ENCODE measurements around the gene CYSRT1.

CYSRT1 gene

GRCh38 chr9:137223078-137223970 is 1.6 kb upstream of the CYSRT1 start:
- Histone ChIP-seq H3K36me3 (ENCODE audit: insufficient read depth, low read length) (no peaks in the 10 kb centered on the region), H3K9ac (ENCODE audit: low read depth, low read length) (peak overlapping the region; percentile 99), H3K9me3 (replicated peaks; ENCODE audit: low read length) (no peaks in the 10 kb centered on the region), H3K4me1 (ENCODE audit: control insufficient read depth, insufficient read depth, low read length) (peaks cover 50% of the 10 kb centered on the region), H3K27me3 (ENCODE audit: control insufficient read depth, insufficient read depth, low read length) (no peaks in the 10 kb centered on the region), H3K4me2 (ENCODE audit: low read length) (peak overlapping the region; percentile 98), H3K4me3 (ENCODE audit: low read length) (peak overlapping the region; percentile 96)

GRCh38 chr9:137225699-137226331 is 841 bp downstream of the CYSRT1 start:
- Histone ChIP-seq H3K4me1 (ENCODE audit: control insufficient read depth, insufficient read depth, low read length) (peaks cover 42% of the 10 kb centered on the region), H3K4me3 (ENCODE audit: low read length) (no peak overlapping the region)

GRCh38 chr9:137226338-137227053 is 1.5 kb downstream of the CYSRT1 start:
- H3K27me3 ChIP-seq (ENCODE audit: control insufficient read depth, insufficient read depth, low read length): no peaks in the 10 kb centered on the region
- H3K9ac ChIP-seq (ENCODE audit: low read depth, low read length): peak overlapping the region; percentile 26
- H3K36me3 ChIP-seq (ENCODE audit: insufficient read depth, low read length): no peaks in the 10 kb centered on the region
- no peaks in the 10 kb centered on the region for H3K9me3 ChIP-seq (replicated peaks; ENCODE audit: low read length)
- H3K4me3 ChIP-seq (ENCODE audit: low read length): no peak overlapping the region
- H3K4me1 ChIP-seq (ENCODE audit: control insufficient read depth, insufficient read depth, low read length): peaks cover 42% of the 10 kb centered on the region
- peak overlapping the region; percentile 35 for H3K4me2 ChIP-seq (ENCODE audit: low read length)

More at GRCh38 chr9:137225699-137226331, 841 bp downstream of the CYSRT1 start:
- H3K27me3 ChIP-seq (ENCODE audit: control insufficient read depth, insufficient read depth, low read length): no peaks in the 10 kb centered on the region
- no peaks in the 10 kb centered on the region for H3K36me3 ChIP-seq (ENCODE audit: insufficient read depth, low read length)
- no peak overlapping the region for H3K9ac ChIP-seq (ENCODE audit: low read depth, low read length)
- H3K9me3 ChIP-seq (replicated peaks; ENCODE audit: low read length): no peaks in the 10 kb centered on the region
- no peak overlapping the region for H3K4me2 ChIP-seq (ENCODE audit: low read length)

GRCh38 chr9:137227054-137227852 is 2.3 kb downstream of the CYSRT1 start, which contains the start of gene RNF224:
Gene RNF224 (plus strand): TSS chr9:137227502. CDS start chr9:137228336, 834 bp downstream.
- peak within 1 kb of the TSS; percentile 35 for H3K4me2 ChIP-seq (ENCODE audit: low read length)
- H3K9me3 ChIP-seq (replicated peaks; ENCODE audit: low read length): no peaks in the 10 kb centered on the region
- no peaks in the 10 kb centered on the region for H3K27me3 ChIP-seq (ENCODE audit: control insufficient read depth, insufficient read depth, low read length)
- H3K9ac ChIP-seq (ENCODE audit: low read depth, low read length): peak within 1 kb of the TSS; percentile 26
- peaks cover 42% of the 10 kb centered on the region for H3K4me1 ChIP-seq (ENCODE audit: control insufficient read depth, insufficient read depth, low read length)
- H3K36me3 ChIP-seq (ENCODE audit: insufficient read depth, low read length): no peaks in the 10 kb centered on the region
- H3K4me3 ChIP-seq (ENCODE audit: low read length): no peak within 1 kb of the TSS

- Histone ChIP-seq H3K9me3 (replicated peaks; ENCODE audit: low read length) (no peaks in the 10 kb centered on the region), H3K27me3 (ENCODE audit: control insufficient read depth, insufficient read depth, low read length) (no peaks in the 10 kb centered on the region), H3K9ac (ENCODE audit: low read depth, low read length) (no peak overlapping the region), H3K36me3 (ENCODE audit: insufficient read depth, low read length) (no peaks in the 10 kb centered on the region), H3K4me3 (ENCODE audit: low read length) (no peak overlapping the region), H3K4me2 (ENCODE audit: low read length) (no peak overlapping the region), H3K4me1 (ENCODE audit: control insufficient read depth, insufficient read depth, low read length) (peaks cover 39% of the 10 kb centered on the region)
Observed at GRCh38 chr9:137227853-137228505, 3.0 kb downstream of the CYSRT1 start.

- Histone ChIP-seq H3K27me3 (ENCODE audit: control insufficient read depth, insufficient read depth, low read length) (no peaks in the 10 kb centered on the region), H3K4me3 (ENCODE audit: low read length) (no peak overlapping the region), H3K9me3 (replicated peaks; ENCODE audit: low read length) (no peaks in the 10 kb centered on the region), H3K36me3 (ENCODE audit: insufficient read depth, low read length) (no peaks in the 10 kb centered on the region), H3K4me1 (ENCODE audit: control insufficient read depth, insufficient read depth, low read length) (peaks cover 37% of the 10 kb centered on the region), H3K9ac (ENCODE audit: low read depth, low read length) (no peak overlapping the region), H3K4me2 (ENCODE audit: low read length) (no peak overlapping the region)
Observed at GRCh38 chr9:137228506-137228967, 3.6 kb downstream of the CYSRT1 start.

- Histone ChIP-seq H3K27me3 (ENCODE audit: control insufficient read depth, insufficient read depth, low read length) (no peaks in the 10 kb centered on the region), H3K36me3 (ENCODE audit: insufficient read depth, low read length) (no peaks in the 10 kb centered on the region), H3K9ac (ENCODE audit: low read depth, low read length) (no peak overlapping the region), H3K9me3 (replicated peaks; ENCODE audit: low read length) (no peaks in the 10 kb centered on the region), H3K4me3 (ENCODE audit: low read length) (no peak overlapping the region), H3K4me1 (ENCODE audit: control insufficient read depth, insufficient read depth, low read length) (peaks cover 32% of the 10 kb centered on the region), H3K4me2 (ENCODE audit: low read length) (no peak overlapping the region)
Observed at GRCh38 chr9:137228968-137229896, 4.3 kb downstream of the CYSRT1 start.

GRCh38 chr9:137229903-137230704 is 5.1 kb downstream of the CYSRT1 start:
- H3K4me2 ChIP-seq (ENCODE audit: low read length): no peak overlapping the region
- H3K4me3 ChIP-seq (ENCODE audit: low read length): no peak overlapping the region
- H3K27me3 ChIP-seq (ENCODE audit: control insufficient read depth, insufficient read depth, low read length): no peaks in the 10 kb centered on the region
- H3K9ac ChIP-seq (ENCODE audit: low read depth, low read length): no peak overlapping the region
- no peaks in the 10 kb centered on the region for H3K9me3 ChIP-seq (replicated peaks; ENCODE audit: low read length)
- no peaks in the 10 kb centered on the region for H3K36me3 ChIP-seq (ENCODE audit: insufficient read depth, low read length)
- H3K4me1 ChIP-seq (ENCODE audit: control insufficient read depth, insufficient read depth, low read length): peaks cover 25% of the 10 kb centered on the region

GRCh38 chr9:137230705-137231371 is 5.9 kb downstream of the CYSRT1 start, which contains the start of gene SLC34A3:
Gene SLC34A3 (plus strand): TSS chr9:137230901. CDS start chr9:137231703, 802 bp downstream.
- Histone ChIP-seq H3K4me1 (ENCODE audit: control insufficient read depth, insufficient read depth, low read length) (peaks cover 18% of the 10 kb centered on the region), H3K9ac (ENCODE audit: low read depth, low read length) (no peak within 1 kb of the TSS), H3K27me3 (ENCODE audit: control insufficient read depth, insufficient read depth, low read length) (no peaks in the 10 kb centered on the region)

More at GRCh38 chr9:137230705-137231371, 5.9 kb downstream of the CYSRT1 start, which contains the start of gene SLC34A3:
- no peak within 1 kb of the TSS for H3K4me2 ChIP-seq (ENCODE audit: low read length)
- no peaks in the 10 kb centered on the region for H3K36me3 ChIP-seq (ENCODE audit: insufficient read depth, low read length)
- H3K4me3 ChIP-seq (ENCODE audit: low read length): no peak within 1 kb of the TSS
- H3K9me3 ChIP-seq (replicated peaks; ENCODE audit: low read length): no peaks in the 10 kb centered on the region
